ENCODE measurements around the gene GRIP2. TPM values are rescaled to one million over a fixed set of nuclear protein-coding genes. Genes with fewer than 3 reads are reported as not detected.

GRIP2 gene
- total RNA-seq, 1 donor, result 1.7 TPM

GRCh38 chr3:14471016-14471415 lies 69.1 kb downstream of the GRIP2 start:
- H3K4me3 ChIP-seq (ENCODE audit: low read depth, low read length), result no peak overlapping the region
- DNase-seq (ENCODE audit: low read depth), result peak; percentile 13
- no peak for TF ChIP-seq CTCF (IDR thresholded peaks at IDR 0.05; ENCODE audit: insufficient read depth, low read depth, low read length)

- H3K4me3 ChIP-seq (ENCODE audit: low read depth, low read length), result no peak overlapping the region
- DNase-seq (ENCODE audit: low read depth), result no peak
- no peak for TF ChIP-seq CTCF (IDR thresholded peaks at IDR 0.05; ENCODE audit: insufficient read depth, low read depth, low read length)
Measured at GRCh38 chr3:14470461-14470860, 69.7 kb downstream of the GRIP2 start.

GRCh38 chr3:14468621-14468981 lies 71.5 kb downstream of the GRIP2 start:
- no peak for DNase-seq (ENCODE audit: low read depth)
- no peak for TF ChIP-seq CTCF (IDR thresholded peaks at IDR 0.05; ENCODE audit: insufficient read depth, low read depth, low read length)
- H3K4me3 ChIP-seq (ENCODE audit: low read depth, low read length), result no peak overlapping the region

- DNase-seq (ENCODE audit: low read depth), result peak; percentile 26
- TF ChIP-seq CTCF (IDR thresholded peaks at IDR 0.05; ENCODE audit: insufficient read depth, low read depth, low read length), result peak; percentile 84
- no peak overlapping the region for H3K4me3 ChIP-seq (ENCODE audit: low read depth, low read length)
Measured at GRCh38 chr3:14467814-14468620, 72.1 kb downstream of the GRIP2 start.

GRCh38 chr3:14466179-14466903 lies 73.8 kb downstream of the GRIP2 start:
- no peak for TF ChIP-seq CTCF (IDR thresholded peaks at IDR 0.05; ENCODE audit: insufficient read depth, low read depth, low read length)
- H3K4me3 ChIP-seq (ENCODE audit: low read depth, low read length), result no peak overlapping the region
- no peak for DNase-seq (ENCODE audit: low read depth)

GRCh38 chr3:14465425-14465824 lies 74.7 kb downstream of the GRIP2 start:
- no peak for TF ChIP-seq CTCF (IDR thresholded peaks at IDR 0.05; ENCODE audit: insufficient read depth, low read depth, low read length)
- no peak overlapping the region for H3K4me3 ChIP-seq (ENCODE audit: low read depth, low read length)
- no peak for DNase-seq (ENCODE audit: low read depth)

Data from fibroblast of villous mesenchyme (primary cell).